Epithelial cell of proximal tubule (primary cell): Measurements from ENCODE around the gene PANK4. TPM values are rescaled to one million over a fixed set of nuclear protein-coding genes. Genes with fewer than 3 reads are reported as not detected.
A peak's percentile ranks its signal among the peaks of the same experiment; 100 is the strongest.
"Not testable (repeated sequence)": the region's sequence is repeated elsewhere in the genome, so short reads cannot be mapped to it uniquely, and the experiment has no call there.

ENCODE experiments used
- DNase-seq: peaks from one replicate; pipeline ENCODE4 v3.0.0-alpha.2; 2011; ENCODE audit warnings: low read depth
- H3K4me3 ChIP-seq: 2 replicates; pipeline ENCODE4 v1.5.1; 2011; ENCODE audit warnings: low read depth, mild to moderate bottlenecking, low read length
- CTCF ChIP-seq: conservative IDR thresholded peaks from 2 replicates; pipeline ENCODE4 v1.5.1; 2012; ENCODE audit warnings: low read depth, mild to moderate bottlenecking, low read length
- total RNA-seq: library from RNA; depleted of rRNA; stranded (reverse); fragments of >200 nt; gene quantifications from 2 replicates; pipeline ENCODE4 v1.2.3, GENCODE V29; 2015

PANK4 gene
- total RNA-seq, result 29.8 and 36.0 TPM in 2 replicates

GRCh38 chr1:2525920-2526823 is at the start of gene PANK4:
TSS of gene PANK4 (minus strand) at chr1:2526596. CDS start at chr1:2526587, 9 bp downstream.
- no peak for TF ChIP-seq CTCF
- DNase-seq, result no peak
- H3K4me3 ChIP-seq, result peak within 1 kb of the TSS; percentile 97

- no peak for DNase-seq
- no peak for TF ChIP-seq CTCF
- no peak overlapping the region for H3K4me3 ChIP-seq
These were observed 48.0 kb upstream of the PANK4 start for GRCh38 chr1:2574350-2574749.

- DNase-seq, result no peak
- no peak overlapping the region for H3K4me3 ChIP-seq
- no peak for TF ChIP-seq CTCF
These were observed 47.0 kb upstream of the PANK4 start for GRCh38 chr1:2573250-2573920.

- H3K4me3 ChIP-seq, result no peak overlapping the region
- TF ChIP-seq CTCF, result no peak
- DNase-seq, result no peak
These were observed 45.0 kb upstream of the PANK4 start for GRCh38 chr1:2571348-2571747.

GRCh38 chr1:2570332-2570731 is 43.9 kb upstream of the PANK4 start:
- no peak for DNase-seq

GRCh38 chr1:2569703-2570102 is 43.3 kb upstream of the PANK4 start:
- not testable (repeated sequence) for DNase-seq, H3K4me3 ChIP-seq

More at GRCh38 chr1:2570332-2570731, 43.9 kb upstream of the PANK4 start:
- TF ChIP-seq CTCF, result no peak
- no peak overlapping the region for H3K4me3 ChIP-seq

- DNase-seq, result no peak
- no peak for TF ChIP-seq CTCF
- H3K4me3 ChIP-seq, result no peak overlapping the region
These were observed 42.7 kb upstream of the PANK4 start for GRCh38 chr1:2569060-2569459.

GRCh38 chr1:2568187-2568816 is 41.9 kb upstream of the PANK4 start:
- H3K4me3 ChIP-seq, DNase-seq: not testable (repeated sequence)
